IPS-18a (cell line): ENCODE data around the gene NANS.

ENCODE experiments used
- H3K27ac ChIP-seq: one replicate; pipeline ENCODE4 v1.5.1; 2013; ENCODE audit warnings: low read length
- H3K27me3 ChIP-seq: one replicate; pipeline ENCODE4 v1.6.1; 2013; ENCODE audit warnings: mild to moderate bottlenecking, low read length; ENCODE audit not compliant: control insufficient read depth, insufficient read depth
- H3K36me3 ChIP-seq: one replicate; pipeline ENCODE4 v1.6.1; 2013; ENCODE audit warnings: low read depth, low read length; ENCODE audit not compliant: control insufficient read depth
- H3K4me1 ChIP-seq: one replicate; pipeline ENCODE4 v1.6.1; 2013; ENCODE audit warnings: low read depth, low read length; ENCODE audit not compliant: control insufficient read depth
- H3K4me3 ChIP-seq: one replicate; pipeline ENCODE4 v1.5.1; 2013; ENCODE audit warnings: low read length
- H3K9ac ChIP-seq: one replicate; pipeline ENCODE4 v1.6.1; 2013; ENCODE audit warnings: mild to moderate bottlenecking, low read length, moderate library complexity
- H3K9me3 ChIP-seq: one replicate; pipeline ENCODE4 v1.6.1; 2013; ENCODE audit warnings: low read depth, low read length; ENCODE audit not compliant: control insufficient read depth

The NANS gene

GRCh38 chr9:98040212-98040611, 16.3 kb upstream of the NANS start:
- no peaks in the 10 kb centered on the region for H3K4me1 ChIP-seq
- H3K36me3 ChIP-seq: no peaks in the 10 kb centered on the region
- peaks cover 4% of the 10 kb centered on the region for H3K27me3 ChIP-seq
- H3K27ac ChIP-seq: no peak overlapping the region
- no peak overlapping the region for H3K9ac ChIP-seq
- H3K9me3 ChIP-seq: no peaks in the 10 kb centered on the region
- H3K4me3 ChIP-seq: no peak overlapping the region

DNA sequence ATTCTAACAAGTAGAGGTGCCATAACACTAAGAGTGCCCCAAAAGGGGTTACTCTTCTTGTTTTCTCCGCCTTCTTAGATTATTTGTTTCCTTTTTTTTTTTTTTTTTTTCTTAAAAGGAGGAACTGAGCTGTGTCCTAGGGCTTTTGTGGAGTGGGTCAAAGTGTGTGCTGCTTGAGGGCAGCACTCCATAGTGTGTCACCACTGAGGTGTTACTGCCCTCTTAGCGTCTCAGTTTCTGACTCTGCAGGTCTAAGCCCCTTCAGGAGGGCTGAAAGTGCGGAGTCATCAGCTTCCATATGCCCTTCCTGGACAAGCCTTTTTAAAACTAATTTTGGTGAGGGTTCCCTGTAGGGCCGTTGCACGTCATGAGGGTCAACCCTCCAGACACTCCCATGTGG, 12.6 kb upstream of the NANS start:
- Histone ChIP-seq H3K9ac (no peak overlapping the region), H3K27me3 (no peaks in the 10 kb centered on the region), H3K4me1 (no peaks in the 10 kb centered on the region), H3K27ac (no peak overlapping the region), H3K36me3 (no peaks in the 10 kb centered on the region), H3K4me3 (no peak overlapping the region), H3K9me3 (no peaks in the 10 kb centered on the region)

GRCh38 chr9:98045234-98046179, 11.0 kb upstream of the NANS start:
- Histone ChIP-seq H3K27ac (no peak overlapping the region), H3K27me3 (no peaks in the 10 kb centered on the region), H3K4me3 (no peak overlapping the region), H3K4me1 (no peaks in the 10 kb centered on the region), H3K9me3 (no peaks in the 10 kb centered on the region), H3K9ac (no peak overlapping the region), H3K36me3 (no peaks in the 10 kb centered on the region)

DNA sequence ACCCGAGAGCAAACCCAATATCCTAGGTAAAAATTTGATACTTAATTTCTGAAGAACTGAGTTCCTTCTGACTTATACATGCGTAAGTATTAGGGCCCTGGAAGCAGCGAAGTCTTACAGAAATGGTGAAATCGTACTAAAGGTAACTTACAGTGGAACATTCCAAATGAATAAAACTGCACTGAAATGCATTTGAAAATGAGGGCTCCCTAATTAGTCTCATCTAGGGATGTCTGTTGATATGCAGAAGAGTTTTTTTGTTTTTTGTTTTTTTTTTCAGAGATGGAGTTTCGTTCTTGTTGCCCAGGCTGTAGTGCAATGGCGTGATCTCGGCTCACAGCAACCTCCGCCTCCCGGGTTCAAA, 10.4 kb upstream of the NANS start:
- H3K9ac ChIP-seq: no peak overlapping the region

GRCh38 chr9:98047002-98047401, 9.5 kb upstream of the NANS start:
- H3K4me3 ChIP-seq: no peak overlapping the region
- no peaks in the 10 kb centered on the region for H3K4me1 ChIP-seq
- no peak overlapping the region for H3K27ac ChIP-seq
- H3K36me3 ChIP-seq: no peaks in the 10 kb centered on the region
- no peak overlapping the region for H3K9ac ChIP-seq
- no peaks in the 10 kb centered on the region for H3K27me3 ChIP-seq
- no peaks in the 10 kb centered on the region for H3K9me3 ChIP-seq

More for the DNA sequence above, 10.4 kb upstream of the NANS start:
- Histone ChIP-seq H3K27me3 (no peaks in the 10 kb centered on the region), H3K36me3 (no peaks in the 10 kb centered on the region), H3K4me1 (no peaks in the 10 kb centered on the region), H3K9me3 (no peaks in the 10 kb centered on the region), H3K4me3 (no peak overlapping the region), H3K27ac (no peak overlapping the region)

DNA sequence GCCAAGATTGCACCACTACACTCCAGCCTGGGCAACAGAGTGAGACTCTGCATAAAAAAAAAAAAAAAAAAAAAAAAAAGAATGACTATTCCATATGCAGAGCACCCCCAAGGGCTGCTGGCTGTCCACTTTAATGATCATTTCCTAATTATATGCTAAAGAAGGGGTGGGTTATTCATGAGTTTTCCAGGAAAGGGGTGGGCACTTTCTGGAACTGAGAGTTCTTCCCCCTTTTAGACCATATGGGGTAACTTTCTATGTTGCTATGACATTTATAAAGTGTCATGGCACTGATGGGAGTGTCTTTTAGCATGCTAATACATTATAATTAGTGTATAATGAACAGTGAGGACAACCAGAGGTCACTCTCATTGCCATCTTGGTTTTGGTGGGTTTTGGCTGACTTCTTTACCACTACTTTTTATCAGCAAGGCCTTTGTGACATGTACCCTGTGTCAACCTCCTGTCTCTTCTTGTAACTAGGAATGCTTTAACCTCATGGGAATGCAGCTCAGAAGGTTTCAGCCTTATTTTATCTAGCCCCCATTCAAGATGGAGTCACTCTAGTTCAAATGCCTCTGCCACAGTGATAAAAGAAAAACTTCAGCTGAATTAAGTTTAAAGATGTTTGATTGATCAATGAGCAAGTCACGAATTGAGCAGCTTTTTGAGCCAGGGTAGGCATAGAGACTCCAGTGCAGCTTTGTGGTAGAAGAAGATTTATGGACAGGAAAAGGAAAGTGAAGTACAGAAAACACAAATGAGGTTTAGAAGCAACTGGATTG, 7.1 kb upstream of the NANS start:
- Histone ChIP-seq H3K9me3 (no peaks in the 10 kb centered on the region), H3K36me3 (no peaks in the 10 kb centered on the region), H3K27ac (no peak overlapping the region), H3K9ac (no peak overlapping the region), H3K4me1 (no peaks in the 10 kb centered on the region), H3K4me3 (no peak overlapping the region), H3K27me3 (no peaks in the 10 kb centered on the region)

GRCh38 chr9:98050351-98050750, 6.2 kb upstream of the NANS start:
- no peak overlapping the region for H3K9ac ChIP-seq
- no peaks in the 10 kb centered on the region for H3K4me1 ChIP-seq
- H3K4me3 ChIP-seq: no peak overlapping the region
- no peaks in the 10 kb centered on the region for H3K9me3 ChIP-seq
- H3K36me3 ChIP-seq: no peaks in the 10 kb centered on the region
- no peaks in the 10 kb centered on the region for H3K27me3 ChIP-seq
- no peak overlapping the region for H3K27ac ChIP-seq

GRCh38 chr9:98054376-98054951, 2.1 kb upstream of the NANS start:
- Histone ChIP-seq H3K27me3 (no peaks in the 10 kb centered on the region), H3K4me1 (peaks cover 5% of the 10 kb centered on the region), H3K9ac (no peak overlapping the region), H3K36me3 (no peaks in the 10 kb centered on the region), H3K27ac (no peak overlapping the region), H3K9me3 (no peaks in the 10 kb centered on the region), H3K4me3 (no peak overlapping the region)

- H3K9me3 ChIP-seq: no peaks in the 10 kb centered on the region
- H3K4me1 ChIP-seq: peaks cover 5% of the 10 kb centered on the region
- peak overlapping the region; percentile 64 for H3K4me3 ChIP-seq
- peaks cover 5% of the 10 kb centered on the region for H3K36me3 ChIP-seq
- H3K27ac ChIP-seq: no peak overlapping the region
- no peaks in the 10 kb centered on the region for H3K27me3 ChIP-seq
- peak overlapping the region; percentile 5 for H3K9ac ChIP-seq
These were observed 737 bp downstream of the NANS start for GRCh38 chr9:98057138-98057799.

DNA sequence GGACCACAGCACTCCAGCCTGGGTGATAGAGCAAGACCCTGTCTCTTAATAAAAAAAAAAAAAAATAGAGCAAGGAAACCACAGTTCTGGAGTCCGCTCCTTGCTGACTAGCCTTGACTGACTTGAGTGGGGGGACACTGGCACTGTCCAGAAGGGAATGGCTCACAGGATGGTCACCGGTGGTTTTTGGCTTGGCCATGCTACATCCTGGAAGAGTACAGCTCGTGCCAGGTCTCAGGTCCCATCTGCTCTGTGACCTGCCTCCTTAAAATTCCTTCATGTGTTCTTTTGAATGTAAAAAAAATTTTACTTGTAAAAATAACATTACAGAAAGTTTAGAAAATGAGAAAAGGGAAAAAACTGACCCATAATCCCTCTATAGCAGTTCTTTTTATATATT, 5.6 kb downstream of the NANS start:
- Histone ChIP-seq H3K27me3 (no peaks in the 10 kb centered on the region), H3K27ac (no peak overlapping the region), H3K9ac (no peak overlapping the region), H3K4me3 (no peak overlapping the region), H3K4me1 (peaks cover 3% of the 10 kb centered on the region), H3K36me3 (peaks cover 24% of the 10 kb centered on the region), H3K9me3 (no peaks in the 10 kb centered on the region)
